Testis (tissue), 3 donors: ENCODE data around the gene ERVFRD-1. TPM values are rescaled to one million over a fixed set of nuclear protein-coding genes. Genes with fewer than 3 reads are reported as not detected.

Experiments
- DNase-seq: peaks from one replicate; pipeline ENCODE4 v3.0.0-alpha.2; 2019
- H3K27ac ChIP-seq, 2 donors: fragments of 200-600 bp; sonication (generic); one replicate each; pipeline ENCODE4 v1.5.1; 2019
- H3K27me3 ChIP-seq: fragments of 200-600 bp; sonication (generic); one replicate; pipeline ENCODE4 v1.5.1; 2019
- H3K36me3 ChIP-seq: fragments of 200-600 bp; sonication (generic); one replicate; pipeline ENCODE4 v1.5.1; 2017; ENCODE audit warnings: low read depth; ENCODE audit errors: missing control alignments
- H3K4me1 ChIP-seq: fragments of 200-600 bp; sonication (generic); one replicate; pipeline ENCODE4 v1.5.1; 2019
- H3K4me3 ChIP-seq, 2 donors: fragments of 200-600 bp; sonication (generic); one replicate each; pipeline ENCODE4 v1.5.1; 2017 to 2019
- H3K9me3 ChIP-seq: fragments of 200-600 bp; sonication (generic); one replicate; pipeline ENCODE4 v1.5.1; 2017
- CTCF ChIP-seq, 3 experiments: fragments of 450-650 bp in 2 of 3; fragments of 200-600 bp in 1 of 3; sonication (generic) in 1 of 3; IDR thresholded peaks; one replicate each; pipeline ENCODE4 v1.5.1; 2016 to 2019; ENCODE audit warnings: antibody characterized with exemption in 3 of 3, mild to moderate bottlenecking in 2 of 3, moderate library complexity in 1 of 3
- POLR2A ChIP-seq: fragments of 450-650 bp; IDR thresholded peaks from one replicate; pipeline ENCODE4 v1.6.1; 2017; ENCODE audit warnings: antibody characterized with exemption, mild to moderate bottlenecking, moderate library complexity
- WGBS, 2 donors: methylation state at CpG; one replicate each; pipeline ENCODE4 v1.1.5; 2018; 5-methylcytosine and 5-hydroxymethylcytosine counted together
- intact Hi-C: fragments of 100-400 bp; cut with DNase I; formaldehyde crosslinking; loops from one replicate; pipeline ENCODE4 v1.15.1; 2023; ENCODE audit warnings: low total_unique reads
- polyA plus RNA-seq: library from polyadenylated mRNA; stranded (reverse); fragments of 350-450 nt; fragmentation: Illumina TruSeq; extraction: RNeasy Lipid Tissue Mini Kit (QIAGEN cat#74804); gene quantifications from one replicate; pipeline ENCODE4 v1.2.3, GENCODE V29; 2014; ENCODE audit warnings: low read depth, low replicate concordance; ENCODE audit not compliant: insufficient read depth
- total RNA-seq, 2 donors: library from RNA; depleted of rRNA; stranded (reverse); fragments of >200 nt; gene quantifications; one replicate each; pipeline ENCODE4 v1.2.3, GENCODE V29; 2016

ERVFRD-1 gene
- total and polyA plus RNA-seq, 3 donors from 2014 or later = 0.16 TPM; not detected in 2

- peaks cover under 1% of the 10 kb centered on the region for H3K4me1 ChIP-seq
- TF ChIP-seq POLR2A = no peak
- no peak for TF ChIP-seq CTCF (IDR thresholded peaks at IDR 0.05)
- H3K27ac ChIP-seq = no peak overlapping the region
- H3K9me3 ChIP-seq = no peaks in the 10 kb centered on the region
- H3K4me3 ChIP-seq = no peak overlapping the region
- no peaks in the 10 kb centered on the region for H3K27me3 ChIP-seq
- 87 to 93% methylated on average over 3 of the region's 3 CpGs for WGBS, 2 donors
- no peak for DNase-seq
- H3K36me3 ChIP-seq = no peaks in the 10 kb centered on the region
- intact Hi-C loops = no loop called here
Measured at GRCh38 chr6:11139051-11139960, 27.8 kb upstream of the ERVFRD-1 start.

- no peaks in the 10 kb centered on the region for H3K36me3 ChIP-seq
- intact Hi-C loops = no loop called here
- H3K4me1 ChIP-seq = no peaks in the 10 kb centered on the region
- no peaks in the 10 kb centered on the region for H3K27me3 ChIP-seq
- no peak overlapping the region for H3K4me3 ChIP-seq
- no peak for DNase-seq
- no peak overlapping the region for H3K27ac ChIP-seq
- no peak for TF ChIP-seq POLR2A
- no peak for TF ChIP-seq CTCF (IDR thresholded peaks at IDR 0.05)
- no peaks in the 10 kb centered on the region for H3K9me3 ChIP-seq
Measured at GRCh38 chr6:11136809-11137208, 25.3 kb upstream of the ERVFRD-1 start.

GRCh38 chr6:11133281-11133680 lies 21.8 kb upstream of the ERVFRD-1 start:
- WGBS, 2 donors = 75 to 76% methylated on average over 5 of the region's 5 CpGs
- no peaks in the 10 kb centered on the region for H3K9me3 ChIP-seq
- DNase-seq = no peak
- H3K4me3 ChIP-seq = no peak overlapping the region
- no peaks in the 10 kb centered on the region for H3K4me1 ChIP-seq
- no peaks in the 10 kb centered on the region for H3K27me3 ChIP-seq
- intact Hi-C loops = no loop called here
- TF ChIP-seq CTCF (IDR thresholded peaks at IDR 0.05) = no peak
- TF ChIP-seq POLR2A = no peak
- H3K36me3 ChIP-seq = no peaks in the 10 kb centered on the region
- H3K27ac ChIP-seq = no peak overlapping the region

GRCh38 chr6:11132194-11132888 lies 20.8 kb upstream of the ERVFRD-1 start:
- H3K27me3 ChIP-seq = no peaks in the 10 kb centered on the region
- intact Hi-C loops = no loop called here
- no peak overlapping the region for H3K4me3 ChIP-seq
- TF ChIP-seq POLR2A (no peak), CTCF (IDR thresholded peaks at IDR 0.05) (no peak)
- no peaks in the 10 kb centered on the region for H3K4me1 ChIP-seq
- H3K9me3 ChIP-seq = no peaks in the 10 kb centered on the region
- WGBS, 2 donors = 82 to 85% methylated on average over 6 of the region's 6 CpGs
- no peak overlapping the region for H3K27ac ChIP-seq
- no peaks in the 10 kb centered on the region for H3K36me3 ChIP-seq
- no peak for DNase-seq
